Vagina (tissue), 2 donors: ENCODE measurements around the gene PDE6C. TPM values are rescaled to one million over a fixed set of nuclear protein-coding genes. Genes with fewer than 3 reads are reported as not detected.

Source experiments
- DNase-seq, 2 donors: peaks; one replicate each; pipeline ENCODE4 v3.0.0-alpha.2; 2017; ENCODE audit errors: extremely low spot score in 2 of 2
- H3K27ac ChIP-seq: fragments of 200-600 bp; sonication (generic); one replicate; pipeline ENCODE4 v1.5.1; 2019
- H3K27me3 ChIP-seq: fragments of 200-600 bp; sonication (generic); one replicate; pipeline ENCODE4 v1.5.1; 2019
- H3K36me3 ChIP-seq, 2 donors: fragments of 200-600 bp; sonication (generic); one replicate each; pipeline ENCODE4 v1.5.1; 2017 to 2019
- H3K4me1 ChIP-seq: fragments of 200-600 bp; sonication (generic); one replicate; pipeline ENCODE4 v1.5.1; 2019
- H3K4me3 ChIP-seq, 2 donors: fragments of 200-600 bp; sonication (generic); 1 replicate in 1 of 2; 2 replicates in 1 of 2; pipeline ENCODE4 v1.5.1; 2016 to 2019
- H3K9me3 ChIP-seq: fragments of 200-600 bp; sonication (generic); one replicate; pipeline ENCODE4 v1.5.1; 2019
- POLR2A ChIP-seq, 2 donors: fragments of 450-650 bp; IDR thresholded peaks; one replicate each; pipeline ENCODE4 v1.6.1; 2017; ENCODE audit warnings: antibody characterized with exemption in 2 of 2, mild to moderate bottlenecking in 2 of 2, moderate library complexity in 2 of 2
- POLR2AphosphoS5 ChIP-seq, 2 donors: sonication (generic); formaldehyde crosslinking; IDR thresholded peaks; one replicate each; pipeline ENCODE4 v1.9.0; 2017; ENCODE audit warnings: antibody characterized with exemption in 2 of 2, mild to moderate bottlenecking in 2 of 2, low read depth in 1 of 2; ENCODE audit not compliant: insufficient read depth in 1 of 2
- intact Hi-C: fragments of 100-400 bp; cut with DNase I; formaldehyde crosslinking; loops from one replicate; pipeline ENCODE4 v1.15.1; 2023
- total RNA-seq: library from RNA; depleted of rRNA; stranded (reverse); fragments of >200 nt; gene quantifications from one replicate; pipeline ENCODE4 v1.2.3, GENCODE V29; 2016
- TF ChIP-seq, protein P1 (sequence below), 3 experiments: fragments of 450-650 bp in 2 of 3; fragments of 200-600 bp in 1 of 3; sonication (generic) in 1 of 3; IDR thresholded peaks; one replicate each; pipeline ENCODE4 v1.5.1; 2017 to 2019; ENCODE audit warnings: antibody characterized with exemption in 3 of 3, mild to moderate bottlenecking in 2 of 3, moderate library complexity in 2 of 3

PDE6C gene
- total RNA-seq, 1 donor from 2014 or later: not detected

- Histone ChIP-seq H3K4me3 (no peak overlapping the region), H3K36me3 (no peaks in the 10 kb centered on the region), H3K27me3 (no peaks in the 10 kb centered on the region), H3K4me1 (no peaks in the 10 kb centered on the region), H3K9me3 (no peaks in the 10 kb centered on the region), H3K27ac (no peak overlapping the region)
- no peak for DNase-seq
- TF ChIP-seq POLR2A (IDR thresholded peaks at IDR 0.05) (no peak), POLR2AphosphoS5 (IDR thresholded peaks at IDR 0.05; ENCODE audit: insufficient read depth in 1 of 2, low read depth in 1 of 2) (no peak)
- TF ChIP-seq, protein P1, sequence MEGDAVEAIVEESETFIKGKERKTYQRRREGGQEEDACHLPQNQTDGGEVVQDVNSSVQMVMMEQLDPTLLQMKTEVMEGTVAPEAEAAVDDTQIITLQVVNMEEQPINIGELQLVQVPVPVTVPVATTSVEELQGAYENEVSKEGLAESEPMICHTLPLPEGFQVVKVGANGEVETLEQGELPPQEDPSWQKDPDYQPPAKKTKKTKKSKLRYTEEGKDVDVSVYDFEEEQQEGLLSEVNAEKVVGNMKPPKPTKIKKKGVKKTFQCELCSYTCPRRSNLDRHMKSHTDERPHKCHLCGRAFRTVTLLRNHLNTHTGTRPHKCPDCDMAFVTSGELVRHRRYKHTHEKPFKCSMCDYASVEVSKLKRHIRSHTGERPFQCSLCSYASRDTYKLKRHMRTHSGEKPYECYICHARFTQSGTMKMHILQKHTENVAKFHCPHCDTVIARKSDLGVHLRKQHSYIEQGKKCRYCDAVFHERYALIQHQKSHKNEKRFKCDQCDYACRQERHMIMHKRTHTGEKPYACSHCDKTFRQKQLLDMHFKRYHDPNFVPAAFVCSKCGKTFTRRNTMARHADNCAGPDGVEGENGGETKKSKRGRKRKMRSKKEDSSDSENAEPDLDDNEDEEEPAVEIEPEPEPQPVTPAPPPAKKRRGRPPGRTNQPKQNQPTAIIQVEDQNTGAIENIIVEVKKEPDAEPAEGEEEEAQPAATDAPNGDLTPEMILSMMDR (IDR thresholded peaks at IDR 0.05): no peak
- intact Hi-C loops: no loop called here
Observed at GRCh38 chr10:93593749-93594148, 18.6 kb upstream of the PDE6C start.

DNA sequence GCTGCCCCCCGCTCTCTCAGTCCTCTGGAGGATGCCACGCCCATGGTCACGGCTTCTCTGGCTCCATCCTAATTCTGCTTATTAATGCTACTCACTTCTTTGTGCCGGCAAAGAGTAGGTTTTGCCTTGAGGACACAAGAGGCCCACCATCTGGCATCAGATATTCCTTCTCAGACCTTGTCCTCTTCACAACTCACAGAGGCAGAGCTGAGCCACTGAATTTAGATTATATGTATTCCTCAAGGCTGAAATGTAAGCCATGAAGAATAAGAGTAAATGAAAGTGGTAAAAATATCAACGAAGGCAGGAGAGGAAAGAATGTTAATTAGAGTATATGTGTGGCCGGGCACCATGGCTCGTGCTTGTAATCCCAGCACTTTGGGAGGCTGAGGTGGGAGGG, 17.8 kb upstream of the PDE6C start:
- intact Hi-C loops: no loop called here
- DNase-seq: no peak
- no peaks in the 10 kb centered on the region for H3K27me3 ChIP-seq
- no peak overlapping the region for H3K4me3 ChIP-seq
- H3K4me1 ChIP-seq: no peaks in the 10 kb centered on the region
- no peaks in the 10 kb centered on the region for H3K9me3 ChIP-seq
- no peak overlapping the region for H3K27ac ChIP-seq
- no peaks in the 10 kb centered on the region for H3K36me3 ChIP-seq
- no peak for TF ChIP-seq POLR2A (IDR thresholded peaks at IDR 0.05)

GRCh38 chr10:93595378-93596161, 16.8 kb upstream of the PDE6C start:
- no peak overlapping the region for H3K27ac ChIP-seq
- no peaks in the 10 kb centered on the region for H3K9me3 ChIP-seq
- intact Hi-C loops: no loop called here
- TF ChIP-seq, protein P1 (IDR thresholded peaks at IDR 0.05): no peak
- TF ChIP-seq POLR2A (IDR thresholded peaks at IDR 0.05): no peak
- TF ChIP-seq POLR2AphosphoS5 (IDR thresholded peaks at IDR 0.05; ENCODE audit: insufficient read depth in 1 of 2, low read depth in 1 of 2): no peak
- DNase-seq: no peak
- H3K36me3 ChIP-seq: no peaks in the 10 kb centered on the region
- peaks cover under 1% of the 10 kb centered on the region for H3K4me1 ChIP-seq
- H3K27me3 ChIP-seq: no peaks in the 10 kb centered on the region
- no peak overlapping the region for H3K4me3 ChIP-seq

- DNase-seq: no peak
- no peaks in the 10 kb centered on the region for H3K27me3 ChIP-seq
- intact Hi-C loops: no loop called here
Observed at GRCh38 chr10:93596539-93596938, 15.8 kb upstream of the PDE6C start.

GRCh38 chr10:93597075-93597599, 15.2 kb upstream of the PDE6C start:
- Histone ChIP-seq H3K4me3 (no peak overlapping the region), H3K9me3 (no peaks in the 10 kb centered on the region), H3K4me1 (peaks cover 12% of the 10 kb centered on the region), H3K27ac (no peak overlapping the region), H3K27me3 (no peaks in the 10 kb centered on the region), H3K36me3 (no peaks in the 10 kb centered on the region)
- intact Hi-C loops: no loop called here
- TF ChIP-seq POLR2AphosphoS5 (IDR thresholded peaks at IDR 0.05; ENCODE audit: insufficient read depth in 1 of 2, low read depth in 1 of 2) (no peak), POLR2A (IDR thresholded peaks at IDR 0.05) (no peak)
- TF ChIP-seq, protein P1 (IDR thresholded peaks at IDR 0.05): no peak
- DNase-seq: no peak

More at GRCh38 chr10:93596539-93596938, 15.8 kb upstream of the PDE6C start:
- Histone ChIP-seq H3K27ac (no peak overlapping the region), H3K4me3 (no peak overlapping the region), H3K9me3 (no peaks in the 10 kb centered on the region), H3K36me3 (no peaks in the 10 kb centered on the region), H3K4me1 (peaks cover 10% of the 10 kb centered on the region)
- TF ChIP-seq POLR2AphosphoS5 (IDR thresholded peaks at IDR 0.05; ENCODE audit: insufficient read depth in 1 of 2, low read depth in 1 of 2) (no peak), POLR2A (IDR thresholded peaks at IDR 0.05) (no peak)
- TF ChIP-seq, protein P1 (IDR thresholded peaks at IDR 0.05): no peak
